HEK293T (cell line): ENCODE results near the gene ITGA4.
"Not testable (repeated sequence)": the region's sequence is repeated elsewhere in the genome, so short reads cannot be mapped to it uniquely, and the experiment has no call there.

Experiments
- CTCF ChIA-PET: fragments of 350-600 bp; formaldehyde crosslinking; extraction: SDS; loops from one replicate; lab custom pipeline; 2021; ENCODE audit warnings: antibody characterized with exemption, inconsistent platforms; lab: Yijun Ruan, JAX
- POLR2A ChIA-PET: fragments of 350-600 bp; formaldehyde crosslinking; extraction: SDS; loops from one replicate; lab custom pipeline; 2020; ENCODE audit warnings: antibody characterized with exemption, inconsistent platforms; lab: Yijun Ruan, JAX
- DNase-seq: peaks from one replicate; pipeline ENCODE4 v3.0.0; 2012; ENCODE audit warnings: mixed read lengths; ENCODE audit errors: extremely low spot score
- ARNT ChIP-seq: fragments of 450-650 bp; IDR thresholded peaks from 2 replicates; pipeline ENCODE4 v1.6.1; 2017; ENCODE audit warnings: mild to moderate bottlenecking
- BHLHE40 ChIP-seq: fragments of 450-650 bp; IDR thresholded peaks from 2 replicates; pipeline ENCODE4 v1.6.1; 2016; ENCODE audit warnings: mild to moderate bottlenecking, moderate library complexity, borderline replicate concordance
- CTBP1 ChIP-seq: fragments of 450-650 bp; IDR thresholded peaks from 2 replicates; pipeline ENCODE4 v1.6.1; 2016; ENCODE audit warnings: borderline replicate concordance
- ELF4 ChIP-seq: fragments of 450-650 bp; IDR thresholded peaks from 2 replicates; pipeline ENCODE4 v1.6.1; 2017; ENCODE audit warnings: antibody characterized with exemption
- FOXA1 ChIP-seq: fragments of 450-650 bp; IDR thresholded peaks from 2 replicates; pipeline ENCODE4 v1.6.1; 2016; ENCODE audit warnings: mild to moderate bottlenecking
- FOXK2 ChIP-seq: fragments of 450-650 bp; IDR thresholded peaks from 2 replicates; pipeline ENCODE4 v1.6.1; 2016; ENCODE audit warnings: mild to moderate bottlenecking
- FOXM1 ChIP-seq: fragments of 450-650 bp; IDR thresholded peaks from 2 replicates; pipeline ENCODE4 v1.6.1; 2017; ENCODE audit warnings: mild to moderate bottlenecking, borderline replicate concordance
- HDGF ChIP-seq: fragments of 450-650 bp; IDR thresholded peaks from 2 replicates; pipeline ENCODE4 v1.6.1; 2017; ENCODE audit warnings: antibody characterized with exemption, borderline replicate concordance
- L3MBTL2 ChIP-seq: fragments of 450-650 bp; conservative IDR thresholded peaks from 2 replicates; pipeline ENCODE4 v1.6.1; 2016; ENCODE audit warnings: mild to moderate bottlenecking
- LEF1 ChIP-seq: fragments of 450-650 bp; IDR thresholded peaks from 2 replicates; pipeline ENCODE4 v1.6.1; 2017; ENCODE audit warnings: mild to moderate bottlenecking, borderline replicate concordance
- NFRKB ChIP-seq: fragments of 450-650 bp; IDR thresholded peaks from 2 replicates; pipeline ENCODE4 v1.6.1; 2016; ENCODE audit warnings: mild to moderate bottlenecking, moderate library complexity
- SP1 ChIP-seq: fragments of 450-650 bp; IDR thresholded peaks from 2 replicates; pipeline ENCODE4 v1.6.1; 2017
- SUZ12 ChIP-seq: fragments of 450-650 bp; IDR thresholded peaks from 2 replicates; pipeline ENCODE4 v1.6.1; 2016; ENCODE audit warnings: mild to moderate bottlenecking
- TARDBP ChIP-seq: fragments of 450-650 bp; IDR thresholded peaks from 2 replicates; pipeline ENCODE4 v1.6.1; 2016
- ZNF384 ChIP-seq: fragments of 450-650 bp; IDR thresholded peaks from 2 replicates; pipeline ENCODE4 v1.6.1; 2016
- TF ChIP-seq, protein P1 (sequence below): fragments of 450-650 bp; IDR thresholded peaks from 2 replicates; pipeline ENCODE4 v1.6.1; 2016

Gene ITGA4

DNA sequence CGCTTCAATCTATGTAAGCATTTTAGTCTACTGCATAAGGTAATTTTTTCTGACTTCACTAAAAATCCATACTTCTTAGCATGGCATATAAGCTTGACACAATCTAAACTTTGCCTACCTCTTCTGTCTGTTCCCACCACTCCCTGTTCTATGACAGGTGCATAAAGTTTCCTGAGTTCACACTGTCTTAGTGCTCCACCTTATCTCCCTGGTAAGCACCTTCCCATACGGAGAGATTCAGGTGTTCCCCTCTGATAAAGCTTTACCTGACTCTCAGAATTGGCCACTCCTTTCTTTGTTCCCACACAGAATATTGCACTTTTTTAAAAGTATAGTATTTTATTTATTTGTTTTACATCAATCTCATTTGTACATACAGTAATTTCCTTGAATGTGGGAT is 16.8 kb upstream of the ITGA4 start:
- CTCF ChIA-PET: no interaction called here
- no peak for TF ChIP-seq ELF4
- no peak for TF ChIP-seq CTBP1
- TF ChIP-seq ZNF384: no peak
- TF ChIP-seq L3MBTL2: no peak
- TF ChIP-seq FOXM1: no peak
- TF ChIP-seq ARNT: no peak
- POLR2A ChIA-PET: no interaction called here
- no peak for DNase-seq

DNA sequence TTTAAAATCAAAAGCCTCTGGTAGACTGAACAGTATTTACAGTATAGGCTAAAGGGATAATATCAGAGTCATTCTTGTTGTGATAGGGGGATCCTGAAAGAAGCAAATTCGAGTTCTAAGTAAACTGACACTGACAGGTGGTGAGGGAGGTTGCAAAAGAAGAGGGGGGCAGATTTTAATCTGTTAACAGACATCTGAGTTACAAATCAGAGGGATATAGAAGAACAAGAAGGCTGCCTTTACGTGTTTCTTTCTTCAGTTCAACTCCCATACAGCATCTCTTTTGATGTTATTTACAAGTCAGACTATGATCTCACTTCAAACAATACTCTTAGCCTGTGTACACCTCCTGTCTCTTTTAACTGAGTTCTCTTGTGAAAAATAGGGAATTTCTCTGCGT is 16.3 kb upstream of the ITGA4 start:
- DNase-seq: no peak
- ChIA-PET POLR2A (no interaction called here), CTCF (no interaction called here)
- TF ChIP-seq, protein P1, sequence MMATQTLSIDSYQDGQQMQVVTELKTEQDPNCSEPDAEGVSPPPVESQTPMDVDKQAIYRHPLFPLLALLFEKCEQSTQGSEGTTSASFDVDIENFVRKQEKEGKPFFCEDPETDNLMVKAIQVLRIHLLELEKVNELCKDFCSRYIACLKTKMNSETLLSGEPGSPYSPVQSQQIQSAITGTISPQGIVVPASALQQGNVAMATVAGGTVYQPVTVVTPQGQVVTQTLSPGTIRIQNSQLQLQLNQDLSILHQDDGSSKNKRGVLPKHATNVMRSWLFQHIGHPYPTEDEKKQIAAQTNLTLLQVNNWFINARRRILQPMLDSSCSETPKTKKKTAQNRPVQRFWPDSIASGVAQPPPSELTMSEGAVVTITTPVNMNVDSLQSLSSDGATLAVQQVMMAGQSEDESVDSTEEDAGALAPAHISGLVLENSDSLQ: no peak

- ChIA-PET CTCF (no interaction called here), POLR2A (no interaction called here)
- DNase-seq: no peak
- TF ChIP-seq TARDBP (no peak), ZNF384 (no peak), HDGF (no peak), ARNT (no peak), SUZ12 (no peak), NFRKB (no peak), BHLHE40 (no peak), FOXM1 (no peak), SP1 (no peak)
Measured at GRCh38 chr2:181441670-181442069, 15.5 kb upstream of the ITGA4 start.

GRCh38 chr2:181444654-181445053 is 12.5 kb upstream of the ITGA4 start:
- no peak for DNase-seq
- POLR2A ChIA-PET: no interaction called here

DNA sequence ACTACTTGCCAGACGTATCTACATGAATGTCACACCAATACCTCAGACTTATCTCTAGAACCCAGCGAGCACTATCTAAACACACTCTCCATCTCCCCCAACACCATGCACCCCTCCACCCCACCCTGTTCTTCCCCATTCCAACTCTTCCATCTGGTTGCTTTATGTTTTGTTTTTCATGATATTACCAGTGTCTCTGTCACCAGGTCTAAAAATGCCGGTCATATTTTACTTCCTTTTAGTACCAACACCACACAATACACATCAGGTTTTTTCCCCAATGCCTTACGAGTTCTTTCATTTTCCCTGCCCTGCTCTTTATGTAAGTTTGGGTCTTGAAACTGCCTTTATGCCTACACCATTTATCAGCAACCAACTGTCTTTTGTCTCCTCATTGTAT is 10.2 kb upstream of the ITGA4 start:
- ChIA-PET POLR2A (no interaction called here), CTCF (no interaction called here)
- TF ChIP-seq, protein P1: no peak
- no peak for TF ChIP-seq FOXA1
- TF ChIP-seq BHLHE40: no peak
- TF ChIP-seq SUZ12: no peak
- no peak for TF ChIP-seq CTBP1
- no peak for TF ChIP-seq ELF4
- TF ChIP-seq FOXM1: no peak
- no peak for TF ChIP-seq HDGF
- TF ChIP-seq ARNT: no peak
- no peak for DNase-seq

More at GRCh38 chr2:181444654-181445053, 12.5 kb upstream of the ITGA4 start:
- TF ChIP-seq SP1 (no peak), FOXA1 (no peak), L3MBTL2 (no peak), ARNT (no peak), LEF1 (no peak), HDGF (no peak), CTBP1 (no peak), ZNF384 (no peak)
- CTCF ChIA-PET: no interaction called here

DNA sequence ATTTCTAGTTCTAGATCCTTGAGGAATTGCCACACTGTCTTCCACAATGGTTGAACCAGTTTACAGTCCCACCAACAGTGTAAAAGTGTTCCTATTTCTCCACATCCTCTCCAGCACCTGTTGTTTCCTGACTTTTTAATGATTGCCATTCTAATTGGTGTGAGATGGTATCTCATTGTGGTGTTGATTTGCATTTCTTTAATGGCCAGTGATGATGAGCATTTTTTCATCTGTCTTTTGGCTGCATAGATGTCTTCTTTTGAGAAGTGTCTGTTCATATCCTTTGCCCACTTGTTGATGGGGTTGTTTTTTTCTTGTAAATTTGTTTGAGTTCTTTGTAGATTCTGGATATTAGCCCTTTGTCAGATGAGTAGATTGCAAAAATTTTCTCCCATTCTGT is 7.9 kb upstream of the ITGA4 start:
- POLR2A ChIA-PET, CTCF ChIA-PET, DNase-seq: not testable (repeated sequence)

- DNase-seq: no peak
- no peak for TF ChIP-seq L3MBTL2
- no peak for TF ChIP-seq NFRKB
- no peak for TF ChIP-seq CTBP1
- TF ChIP-seq LEF1: no peak
- TF ChIP-seq, protein P1: no peak
- TF ChIP-seq ARNT: no peak
- TF ChIP-seq SP1: no peak
- no peak for TF ChIP-seq FOXM1
- no peak for TF ChIP-seq HDGF
- no peak for TF ChIP-seq ELF4
- no peak for TF ChIP-seq ZNF384
- ChIA-PET POLR2A (no interaction called here), CTCF (no interaction called here)
Measured at GRCh38 chr2:181454686-181455450, 2.3 kb upstream of the ITGA4 start.

GRCh38 chr2:181456660-181457120 is 496 bp upstream of the ITGA4 start:
- ChIA-PET POLR2A (no interaction called here), CTCF (interaction anchor here (1.1 to 1.9 kb wide), 3 partner anchors 10 to 352 kb away, joined by 4 to 8 read pairs (median 7); no protein-coding TSS in a partner anchor)
- peak; percentile 34 for DNase-seq
- TF ChIP-seq FOXK2 (no peak), TARDBP (no peak), BHLHE40 (no peak), FOXM1 (no peak), ZNF384 (no peak), ARNT (no peak), HDGF (no peak)
